Adrenal gland (tissue), 12 donors: ENCODE results near the gene BORCS6. TPM values are rescaled to one million over a fixed set of nuclear protein-coding genes. Genes with fewer than 3 reads are reported as not detected.
A peak's percentile ranks its signal among the peaks of the same experiment; 100 is the strongest.

ENCODE experiments used
- DNase-seq, 7 donors: peaks; one replicate each; pipeline ENCODE4 v3.0.0-alpha.2; 2019 to 2020
- H3K27ac ChIP-seq, 5 donors: fragments of 200-600 bp; sonication (generic) in 4 of 5; 1 replicate in 3 of 5; 2 replicates in 2 of 5; pipeline versions ENCODE4 v1.5.1 to v1.8.0; 2016 to 2020; ENCODE audit warnings: mild to moderate bottlenecking in 1 of 5
- H3K27me3 ChIP-seq: fragments of 200-600 bp; 2 replicates; pipeline ENCODE4 v1.8.0; 2021
- H3K36me3 ChIP-seq, 2 donors: fragments of 200-600 bp; replicated peaks in 1 of 2; 1 replicate in 1 of 2; 2 replicates in 1 of 2; pipeline versions ENCODE4 v1.5.1 to v1.8.0; 2018 to 2022
- H3K4me1 ChIP-seq, 2 donors: fragments of 200-600 bp; replicated peaks in 1 of 2; 1 replicate in 1 of 2; 2 replicates in 1 of 2; pipeline versions ENCODE4 v1.5.1 to v1.8.0; 2018 to 2021
- H3K4me3 ChIP-seq, 4 donors: fragments of 200-600 bp; sonication (generic) in 3 of 4; one replicate each; pipeline ENCODE4 v1.5.1; 2016 to 2018
- H3K9me3 ChIP-seq, 3 donors: fragments of 200-600 bp; sonication (generic) in 1 of 3; replicated peaks in 1 of 3; 1 replicate in 2 of 3; 2 replicates in 1 of 3; pipeline versions ENCODE4 v1.5.1 to v1.8.0; 2016 to 2021
- CTCF ChIP-seq, 6 experiments: fragments of 450-650 bp in 4 of 6; fragments of 200-600 bp in 2 of 6; sonication (generic) in 1 of 6; IDR thresholded peaks; 1 replicate in 5 of 6; 2 replicates in 1 of 6; pipeline versions ENCODE4 v1.5.1 to v1.8.0; 2016 to 2021; ENCODE audit warnings: antibody characterized with exemption in 6 of 6, mild to moderate bottlenecking in 2 of 6, moderate library complexity in 1 of 6
- POLR2A ChIP-seq, 2 donors: fragments of 450-650 bp; IDR thresholded peaks; one replicate each; pipeline ENCODE4 v1.6.1; 2017; ENCODE audit warnings: antibody characterized with exemption in 2 of 2, mild to moderate bottlenecking in 2 of 2, moderate library complexity in 1 of 2
- WGBS, 4 donors: extraction: QIAGEN DNeasy Blood & Tissue Kit in 2 of 4; methylation state at CpG; one replicate each; pipeline versions ENCODE4 v1.1.5 to v1.1.7; 2013 to 2017; 5-methylcytosine and 5-hydroxymethylcytosine counted together
- intact Hi-C, 2 donors: fragments of 100-400 bp; cut with DNase I; formaldehyde crosslinking; loops; one replicate each; pipeline versions ENCODE4 v1.14.1 to v1.15.0; 2022 to 2023
- polyA plus RNA-seq, 3 donors: library from polyadenylated mRNA; stranded (reverse); fragments of 200-250 nt in 2 of 3; fragments of 350-450 nt in 1 of 3; fragmentation: Illumina TruSeq in 1 of 3; extraction: RNeasy Lipid Tissue Mini Kit (QIAGEN cat#74804) in 1 of 3; gene quantifications; one replicate each; pipeline ENCODE4 v1.2.3, GENCODE V29; 2013 to 2014
- total RNA-seq, 9 donors: library from RNA; depleted of rRNA in 4 of 9; stranded (reverse); fragments of >200 nt in 4 of 9; fragments of 120-200 nt in 1 of 9; fragmentation: NEBNext Ultra II Directional in 1 of 9; extraction: Animal tissue kit (Norgen Biotek cat#: 25700) in 1 of 9; gene quantifications; one replicate each; pipeline versions ENCODE4 v1.1.0 to v1.2.4, GENCODE V29; 2013 to 2023
- donor health status: healthy with polysubstance abuse.
- donor health status: Bipolar disorder and iron deficiency.
- donor health status: DM: yes; HTN: yes; CAD: no.
- donor health status: DM: no; HTN: no; CAD: no.
- donor health status: DM: no; HTN: no; CAD: no.
- donor health status: DM: yes; HTN: yes; CAD: no.

Gene BORCS6
- total and polyA plus RNA-seq, 12 donors, result 3.3 to 29.7 (median 12.3) TPM

GRCh38 chr17:8226536-8227237, 36.7 kb upstream of the BORCS6 start:
- Histone ChIP-seq H3K36me3 (peaks cover 0 to 43% of the 10 kb centered on the region in 2 donors), H3K9me3 (no peaks in the 10 kb centered on the region), H3K4me3 (peak overlapping the region in 1 of 4 donors; percentile 38), H3K4me1 (peaks cover 9 to 13% of the 10 kb centered on the region in 2 donors), H3K27ac (peak overlapping the region in 4 of 5 donors; percentile 55 to 85 (median 76)), H3K27me3 (no peaks in the 10 kb centered on the region)
- TF ChIP-seq POLR2A (IDR thresholded peaks at IDR 0.05), result peak in 1 of 2 donors; percentile 49
- TF ChIP-seq CTCF (IDR thresholded peaks at IDR 0.05), result peak in 2 of 6 experiments; percentile 10 to 19
- WGBS, 4 donors, result 3 to 9% (median 5%) methylated on average over 32 of the region's 32 CpGs
- DNase-seq, result peak; percentile 81 to 95 (median 85)
- intact Hi-C loops, result loop anchor here in 1 of 2 donors (5.0 kb wide), 1 partner anchor 39 kb away; no protein-coding TSS in a partner anchor

GRCh38 chr17:8225813-8226535, 36.0 kb upstream of the BORCS6 start:
- H3K36me3 ChIP-seq, result peaks cover 0 to 35% of the 10 kb centered on the region in 2 donors
- H3K4me3 ChIP-seq, result peak overlapping the region in 1 of 4 donors; percentile 38
- H3K4me1 ChIP-seq, result peaks cover 9 to 13% of the 10 kb centered on the region in 2 donors
- intact Hi-C loops, result loop anchor here in 1 of 2 donors (5.0 kb wide), 1 partner anchor 39 kb away; no protein-coding TSS in a partner anchor
- TF ChIP-seq POLR2A (IDR thresholded peaks at IDR 0.05), result no peak
- no peak for TF ChIP-seq CTCF (IDR thresholded peaks at IDR 0.05)
- peak overlapping the region in 4 of 5 donors; percentile 55 to 85 (median 76) for H3K27ac ChIP-seq
- WGBS, 4 donors, result 30 to 43% (median 37%) methylated on average over 19 to 20 of the region's 20 CpGs
- H3K9me3 ChIP-seq, result no peaks in the 10 kb centered on the region
- DNase-seq, result peak; percentile 57 to 91 (median 69)
- H3K27me3 ChIP-seq, result no peaks in the 10 kb centered on the region

- Histone ChIP-seq H3K4me1 (peaks cover 9 to 18% of the 10 kb centered on the region in 2 donors), H3K27me3 (no peaks in the 10 kb centered on the region), H3K27ac (no peak overlapping the region), H3K36me3 (peaks cover 0 to 27% of the 10 kb centered on the region in 2 donors), H3K4me3 (no peak overlapping the region), H3K9me3 (no peaks in the 10 kb centered on the region)
- TF ChIP-seq CTCF (IDR thresholded peaks at IDR 0.05) (no peak), POLR2A (IDR thresholded peaks at IDR 0.05) (no peak)
- intact Hi-C loops, result loop anchor here in 1 of 2 donors (5.0 kb wide), 1 partner anchor 38 kb away; no protein-coding TSS in a partner anchor
- WGBS, 4 donors, result 84 to 92% (median 90%) methylated on average over 25 to 26 of the region's 26 CpGs
- DNase-seq, result peak in 1 of 7 donors; percentile 42
These were observed 35.2 kb upstream of the BORCS6 start for GRCh38 chr17:8224891-8225812.
